HG03558 (cell line): Measurements from ENCODE around the gene MED9.
"Not testable (repeated sequence)": the region's sequence is repeated elsewhere in the genome, so short reads cannot be mapped to it uniquely, and the experiment has no call there.

ENCODE experiments used
- ATAC-seq: cut with Tn5 transposase; IDR thresholded peaks from one replicate; pipeline ENCODE4 v1.9.1; 2021; ENCODE audit warnings: moderate number of reproducible peaks; ENCODE audit not compliant: unreplicated experiment; ENCODE audit errors: extremely low read depth

The MED9 gene

GRCh38 chr17:17454276-17454675, 22.5 kb upstream of the MED9 start:
- ATAC-seq = no peak

DNA sequence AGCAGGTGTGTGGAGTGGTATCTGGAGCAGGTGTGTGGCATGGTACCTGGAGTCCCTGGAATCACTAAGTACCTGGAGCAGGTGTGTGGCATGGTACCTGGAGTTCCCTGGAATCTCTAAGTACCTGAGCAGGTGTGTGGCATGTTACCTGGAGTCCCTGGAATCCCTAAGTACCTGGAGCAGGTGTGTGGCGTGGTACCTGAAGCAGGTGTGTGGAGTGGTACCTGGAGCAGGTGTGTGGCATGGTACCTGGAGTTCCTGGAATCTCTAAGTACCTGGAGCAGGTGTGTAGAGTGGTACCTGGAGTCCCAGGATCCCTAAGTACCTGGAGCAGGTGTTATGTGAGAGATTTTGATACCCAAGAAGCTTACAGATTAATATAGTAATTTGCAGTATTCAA, 22.1 kb upstream of the MED9 start:
- not testable (repeated sequence) for ATAC-seq

DNA sequence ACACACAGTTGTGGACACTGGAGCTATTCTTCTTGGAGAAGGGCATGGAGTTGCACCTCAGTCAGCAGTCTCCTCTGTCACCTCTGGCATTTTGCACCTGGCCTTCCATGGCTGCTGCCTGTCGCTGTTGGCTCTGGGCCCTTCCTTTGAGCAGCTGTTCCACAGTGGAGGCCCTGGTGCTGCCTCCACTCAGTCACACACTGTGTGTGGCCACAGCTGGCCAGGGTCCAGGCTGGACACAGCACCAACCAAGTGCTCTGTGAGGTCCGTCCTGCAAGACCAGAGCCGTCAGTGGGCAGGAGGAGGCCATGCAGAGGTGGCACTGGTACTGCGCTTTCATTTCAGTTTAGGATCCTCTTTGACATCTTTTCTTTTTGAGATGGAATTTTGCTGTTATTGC, 21.6 kb upstream of the MED9 start:
- no peak for ATAC-seq

GRCh38 chr17:17456251-17456650, 20.5 kb upstream of the MED9 start:
- no peak for ATAC-seq

DNA sequence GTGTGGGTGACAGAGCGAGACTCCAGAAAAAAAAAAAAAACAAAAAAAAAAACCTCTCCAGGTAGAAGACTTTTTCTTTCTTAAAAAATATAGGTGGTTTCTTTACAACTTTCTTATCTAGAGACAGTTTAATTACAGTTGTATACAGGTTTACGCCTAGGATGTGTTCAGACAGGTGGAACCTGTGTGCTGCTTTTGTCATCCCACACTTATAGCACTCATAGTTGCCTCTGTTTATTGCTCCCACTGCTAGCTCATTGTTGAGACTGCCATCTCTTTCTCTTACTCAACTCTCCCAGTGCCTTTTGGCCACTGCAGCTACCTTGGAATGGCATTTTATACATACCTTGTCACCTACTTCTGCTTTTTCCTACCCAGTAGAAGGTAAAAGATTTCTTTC, 19.1 kb upstream of the MED9 start:
- no peak for ATAC-seq

- no peak for ATAC-seq
Observed at GRCh38 chr17:17460038-17460437, 16.8 kb upstream of the MED9 start.

GRCh38 chr17:17462048-17462824, 14.6 kb upstream of the MED9 start:
- no peak for ATAC-seq

- no peak for ATAC-seq
Observed at GRCh38 chr17:17463821-17464220, 13.0 kb upstream of the MED9 start.

DNA sequence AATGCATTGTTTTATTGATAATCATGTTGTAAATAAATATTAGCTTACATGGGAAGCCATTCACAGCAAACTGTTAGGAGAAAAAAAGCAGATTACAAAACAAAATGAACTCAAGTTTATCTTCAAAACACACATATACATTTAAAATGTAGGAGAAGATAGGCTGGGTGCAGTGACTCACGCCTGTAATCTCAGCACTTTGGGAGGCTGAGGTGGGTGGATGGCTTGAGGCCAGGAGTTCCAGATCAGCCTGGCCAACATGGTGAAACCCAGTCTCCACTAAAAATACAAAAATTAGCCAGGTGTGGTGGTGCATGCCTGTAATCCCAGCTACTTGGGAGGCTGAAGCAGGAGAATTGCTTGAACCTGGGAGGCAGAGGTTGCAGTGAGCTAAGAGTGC, 10.9 kb upstream of the MED9 start:
- not testable (repeated sequence) for ATAC-seq

DNA sequence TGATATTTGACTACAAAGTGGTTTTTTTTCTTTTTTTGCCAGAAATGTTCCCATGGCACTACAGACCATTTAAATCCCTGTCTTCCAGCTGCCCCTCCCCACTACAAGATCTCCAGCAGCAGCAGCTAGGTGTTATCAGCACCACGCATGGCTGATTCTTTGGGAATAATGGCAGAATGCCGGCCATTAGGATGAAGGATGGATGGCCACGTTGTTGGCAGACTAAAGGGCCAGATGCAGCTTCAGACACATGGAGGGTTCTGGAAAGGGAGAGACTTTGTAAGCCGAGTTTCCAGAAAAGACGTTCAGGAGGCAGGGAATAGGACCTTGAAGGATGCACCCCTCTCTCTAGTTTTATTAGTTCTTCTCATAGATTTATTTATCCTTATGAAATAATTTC, 10.3 kb upstream of the MED9 start:
- no peak for ATAC-seq

DNA sequence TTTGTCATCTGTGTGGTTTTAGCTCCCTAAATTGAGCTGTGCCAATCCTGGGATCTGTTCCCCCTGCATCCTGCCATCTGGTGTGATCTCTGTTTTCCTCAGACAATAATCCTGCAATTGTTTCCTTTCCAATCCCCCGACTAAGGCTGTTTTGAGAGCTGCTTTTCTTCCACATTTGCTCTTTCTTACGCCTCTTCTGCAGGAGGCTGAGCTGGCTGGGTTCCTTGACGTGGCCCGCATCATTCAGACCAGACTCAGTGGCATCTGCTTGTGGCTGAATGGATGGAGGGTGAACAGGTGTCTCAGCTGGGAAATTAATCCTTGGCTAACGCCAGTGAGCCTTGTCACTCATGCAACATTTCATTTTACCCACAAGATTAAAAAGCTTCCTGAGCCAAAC, 9.8 kb upstream of the MED9 start:
- no peak for ATAC-seq

GRCh38 chr17:17467720-17468119, 9.1 kb upstream of the MED9 start:
- no peak for ATAC-seq

DNA sequence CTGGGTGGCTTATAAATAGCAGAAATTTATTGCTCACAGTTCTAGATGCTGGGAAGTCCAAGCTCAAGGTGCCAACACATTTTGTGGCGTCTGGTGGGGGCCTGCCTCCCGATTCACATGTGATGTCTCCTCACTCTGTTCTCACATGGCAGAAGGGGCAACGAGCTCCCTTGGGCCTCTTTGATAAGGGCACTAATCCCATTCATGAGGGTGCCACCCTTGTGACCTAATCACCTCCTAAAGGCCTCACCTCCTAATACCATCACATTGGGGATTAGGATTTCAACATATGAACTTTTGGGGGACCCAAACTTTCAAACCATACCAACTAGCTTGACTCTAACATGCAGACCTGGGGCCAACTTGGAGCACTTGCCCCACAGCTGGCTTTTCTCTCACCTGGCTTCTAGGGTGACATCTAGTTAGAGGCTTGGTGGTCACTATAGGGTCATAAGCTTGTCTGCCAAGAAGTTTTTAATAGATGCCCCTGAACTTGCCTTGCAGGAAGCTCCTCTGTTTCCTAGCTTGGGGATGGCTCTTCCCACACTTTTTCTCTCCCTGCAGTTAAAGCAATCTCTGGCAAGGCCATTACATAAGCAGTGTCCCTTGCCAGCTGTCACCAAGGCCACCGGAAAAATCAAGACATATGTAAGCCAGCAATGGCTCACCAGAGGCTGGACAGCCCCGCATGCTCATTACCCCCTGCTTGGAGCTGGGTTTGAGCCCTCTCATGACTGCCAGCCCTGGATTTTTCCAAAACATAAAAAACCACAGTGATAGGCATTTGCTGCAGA, 8.4 kb upstream of the MED9 start:
- no peak for ATAC-seq

DNA sequence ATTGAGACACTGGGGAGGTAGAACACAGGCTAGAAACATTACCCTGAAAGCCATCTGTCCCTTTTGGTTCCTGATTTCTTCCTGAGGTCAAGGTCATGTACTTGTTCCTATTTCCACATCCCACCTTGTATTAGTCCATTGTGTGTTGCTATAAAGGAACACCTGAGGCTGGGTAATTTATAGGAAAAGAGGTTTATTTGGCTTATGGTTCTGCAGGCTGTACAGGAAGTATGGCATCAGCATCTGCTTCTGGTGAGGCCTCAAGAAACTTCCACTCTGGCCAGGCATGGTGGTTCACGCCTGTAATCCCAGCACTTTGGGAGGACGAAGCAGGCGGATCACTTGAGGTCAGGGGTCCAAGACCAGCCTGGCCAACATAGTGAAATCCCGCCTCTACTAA, 7.4 kb upstream of the MED9 start:
- ATAC-seq = no peak

- no peak for ATAC-seq
Observed at GRCh38 chr17:17469996-17470395, 6.8 kb upstream of the MED9 start.

- no peak for ATAC-seq
Observed at GRCh38 chr17:17472333-17472920, 4.4 kb upstream of the MED9 start.

GRCh38 chr17:17474341-17474740, 2.5 kb upstream of the MED9 start:
- no peak for ATAC-seq

DNA sequence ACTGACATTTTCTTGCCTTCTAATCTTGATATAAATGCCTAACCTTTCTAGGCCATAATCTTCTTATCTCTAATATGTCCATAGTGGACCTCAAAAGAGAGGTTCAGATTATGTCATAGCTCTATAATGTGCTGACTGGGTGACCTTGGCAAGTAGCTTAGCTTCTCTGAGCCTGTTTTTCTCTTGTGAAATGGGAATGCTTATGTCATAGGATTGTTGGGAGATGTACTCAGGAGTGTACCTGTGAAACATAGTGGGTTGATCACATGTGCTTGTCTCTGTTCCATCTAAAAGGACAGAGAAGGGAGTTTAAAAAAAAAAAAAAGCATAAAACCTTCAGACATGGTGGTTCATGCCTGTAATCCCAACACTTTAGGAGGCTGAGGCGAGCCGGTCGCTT, 2.4 kb downstream of the MED9 start:
- ATAC-seq = no peak

- ATAC-seq = no peak
Observed at GRCh38 chr17:17480593-17481148, 3.9 kb downstream of the MED9 start.

DNA sequence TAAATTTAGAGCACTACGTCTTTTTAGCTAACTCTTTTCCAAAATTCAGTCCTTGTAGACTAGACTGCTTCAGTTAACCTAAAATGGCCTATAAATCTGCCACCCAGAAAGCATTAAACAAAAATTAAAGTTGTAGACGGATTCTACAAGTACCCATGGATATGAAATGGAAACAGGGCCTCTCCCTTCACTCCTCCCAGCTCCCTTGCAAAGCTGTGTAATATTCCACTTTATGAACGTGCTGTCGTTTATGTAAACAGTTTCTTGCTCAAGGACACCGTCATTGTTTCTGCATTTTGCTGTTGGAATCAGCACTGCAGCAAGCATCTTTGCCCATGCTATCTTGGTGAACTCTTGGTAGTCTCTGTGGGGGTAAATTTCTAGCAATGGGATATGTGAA, 5.1 kb downstream of the MED9 start:
- ATAC-seq = no peak

GRCh38 chr17:17484451-17484899, 7.7 kb downstream of the MED9 start:
- no peak for ATAC-seq
